Activated CD8-positive, alpha-beta memory T cell treated with anti-CD3 and anti-CD28 coated beads for 48 hours (primary cell): ENCODE data around the gene PAEP.
"Not testable (repeated sequence)": the region's sequence is repeated elsewhere in the genome, so short reads cannot be mapped to it uniquely, and the experiment has no call there.

ENCODE experiments used
- DNase-seq, 3 experiments: peaks; one replicate each; pipeline ENCODE4 v3.0.0-alpha.2; 2020; ENCODE audit warnings: low read depth in 2 of 3, low spot score in 2 of 3

PAEP gene

DNA sequence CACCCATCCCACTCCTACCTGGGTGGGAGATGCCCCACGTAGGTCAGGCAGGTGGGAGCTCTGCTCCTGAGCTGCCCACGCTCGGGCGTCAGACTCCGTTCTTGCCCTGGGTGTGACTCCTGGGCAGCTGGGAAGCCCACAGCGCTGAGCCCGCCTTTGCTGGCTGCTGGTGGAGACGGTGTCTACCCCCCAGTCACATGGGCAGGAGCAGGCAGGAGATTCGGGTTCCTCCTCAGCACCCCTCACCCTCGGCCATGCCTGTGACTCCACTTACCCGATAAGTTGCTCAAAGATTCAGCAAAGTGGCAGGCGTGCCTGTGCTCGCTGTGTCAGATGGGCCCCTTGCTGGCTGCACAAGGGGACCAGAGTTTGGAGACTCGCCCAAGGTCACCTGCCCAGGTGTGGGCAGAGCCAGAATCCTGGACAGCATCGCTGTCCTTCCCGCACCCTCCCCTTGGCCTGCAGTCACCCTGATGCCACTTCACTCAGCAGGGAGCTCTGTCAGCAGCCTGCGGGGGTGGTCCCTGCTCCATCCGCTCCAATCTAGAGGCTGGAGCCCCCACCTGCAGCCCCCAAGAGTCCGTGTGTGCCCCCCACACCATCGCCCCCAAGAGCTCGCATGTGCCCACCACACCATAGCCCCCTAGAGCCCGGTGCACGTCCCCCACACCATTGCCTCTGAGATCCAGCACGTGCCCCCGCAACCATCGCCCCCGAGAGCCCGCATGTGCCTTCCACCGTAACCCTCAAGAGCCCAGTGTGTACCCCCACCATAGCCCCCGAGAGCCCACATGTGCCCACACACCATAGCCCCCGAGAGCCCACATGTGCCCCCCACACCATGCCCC, 36.1 kb upstream of the PAEP start:
- DNase-seq: no peak

DNA sequence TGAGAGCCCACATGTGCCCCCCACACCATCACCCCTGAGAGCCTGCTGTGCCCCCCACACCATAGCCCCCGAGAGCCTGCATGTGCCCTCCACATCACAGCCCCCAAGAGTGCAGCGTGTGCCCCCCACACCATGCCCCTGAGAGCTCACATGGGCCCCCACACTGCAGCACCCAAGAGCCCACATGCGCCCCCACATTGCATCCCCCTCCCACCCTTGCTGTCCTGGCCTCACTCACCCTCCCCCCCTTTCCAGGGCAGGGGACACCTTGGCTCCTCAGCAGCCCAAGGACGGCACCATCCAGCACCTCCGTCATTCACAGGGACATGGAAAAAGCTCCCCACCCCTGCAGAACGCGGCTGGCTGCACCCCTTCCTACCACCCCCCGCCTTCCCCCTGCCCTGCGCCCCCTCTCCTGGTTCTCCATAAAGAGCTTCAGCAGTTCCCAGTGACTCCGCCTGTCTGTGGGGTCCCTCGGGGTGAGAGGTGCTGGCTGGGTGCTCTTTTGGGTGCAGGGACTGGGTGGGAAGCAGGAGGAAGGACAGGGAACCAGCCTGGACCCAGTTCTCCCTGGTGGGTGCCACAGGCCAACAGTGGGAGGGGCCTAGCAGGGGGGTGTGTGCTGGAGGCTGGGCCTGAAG, 35.3 kb upstream of the PAEP start:
- DNase-seq: no peak

DNA sequence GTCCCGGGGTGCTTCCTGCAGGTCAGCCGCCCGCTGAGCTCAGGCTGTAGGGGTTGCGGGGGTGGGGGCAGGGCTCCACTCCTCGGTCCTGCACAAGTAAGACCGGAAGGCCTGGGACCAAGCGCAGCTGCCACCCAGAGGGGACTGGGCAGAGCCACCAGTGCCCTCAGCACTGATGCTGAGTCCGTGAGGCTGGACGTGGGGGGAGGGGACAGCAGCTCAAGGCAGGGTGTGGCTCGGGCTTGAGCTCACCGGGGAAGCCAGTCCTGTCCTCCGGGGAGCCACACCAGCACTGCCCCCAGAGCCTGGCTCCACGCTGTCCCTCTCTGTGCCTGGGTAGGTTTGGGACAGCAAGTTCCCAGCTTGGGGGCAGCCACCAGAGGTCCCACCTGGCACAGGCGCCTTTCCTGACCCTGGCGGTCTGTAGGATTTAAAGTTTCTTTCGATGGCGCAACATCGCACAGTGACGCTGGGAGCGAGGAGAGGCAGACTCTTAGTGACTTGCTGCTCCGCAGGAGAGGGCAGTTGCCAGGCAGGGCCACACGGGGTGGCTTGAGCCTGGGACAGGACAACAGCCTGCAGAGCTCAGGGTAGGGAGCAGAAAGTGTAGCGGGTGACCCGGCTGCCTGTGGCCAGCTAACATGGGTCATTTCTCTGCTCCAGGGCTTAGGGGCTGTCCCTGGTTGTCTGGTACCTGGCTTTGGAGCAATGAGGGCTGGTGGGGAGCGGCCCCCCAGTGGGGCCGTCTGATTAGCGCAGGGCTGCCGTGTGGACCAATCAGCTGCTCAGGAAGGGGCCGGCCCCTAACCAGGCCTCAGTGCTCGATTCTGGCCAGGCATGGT, 34.6 kb upstream of the PAEP start:
- no peak for DNase-seq

DNA sequence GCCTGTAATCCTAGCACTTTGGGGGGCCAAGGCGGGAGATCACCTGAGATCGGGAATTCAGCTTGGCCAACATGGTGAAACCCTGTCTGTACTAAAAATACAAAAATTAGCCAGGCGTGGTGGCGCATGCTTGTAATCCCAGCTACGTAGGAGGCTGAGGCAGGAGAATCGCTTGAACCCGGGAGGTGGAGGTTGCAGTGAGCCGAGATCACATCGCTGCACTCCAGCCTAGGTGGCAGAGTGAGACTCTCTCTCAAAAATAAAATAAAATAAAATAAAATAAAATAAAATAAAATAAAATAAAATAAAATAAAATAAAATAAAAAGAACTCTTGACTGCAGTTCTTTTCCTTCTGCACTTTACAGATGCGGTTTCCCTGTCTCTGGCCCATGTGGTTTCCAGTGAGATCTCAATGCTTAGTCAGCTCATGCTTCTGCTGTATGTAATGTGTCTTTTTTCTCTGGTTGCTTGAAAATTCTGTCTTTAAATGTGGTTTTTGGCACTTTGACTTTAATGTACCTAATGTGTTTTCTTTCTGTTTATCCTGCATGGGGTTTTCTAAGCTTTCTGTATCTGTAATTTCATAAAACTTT, 32.6 kb upstream of the PAEP start:
- DNase-seq: not testable (repeated sequence)

DNA sequence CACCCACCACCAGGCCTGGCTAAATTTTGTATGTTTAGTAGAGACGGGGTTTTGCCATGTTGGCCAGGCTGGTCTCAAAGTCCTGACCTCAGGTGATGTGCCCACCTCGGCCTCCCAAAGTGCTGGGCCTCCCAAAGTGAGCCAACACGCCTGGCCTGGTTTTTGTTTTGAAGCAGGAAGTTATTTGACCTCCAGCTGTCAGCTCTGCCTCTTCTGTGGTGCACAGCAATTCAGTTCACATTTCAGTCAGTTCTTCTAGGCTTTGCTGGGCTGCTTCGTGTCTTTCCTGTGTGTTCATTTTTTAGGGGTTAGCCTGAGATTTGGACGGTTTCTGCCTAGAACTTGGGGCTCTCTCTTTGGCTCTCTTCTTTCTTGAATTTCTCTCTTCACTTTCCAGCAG, 31.4 kb upstream of the PAEP start:
- no peak for DNase-seq

DNA sequence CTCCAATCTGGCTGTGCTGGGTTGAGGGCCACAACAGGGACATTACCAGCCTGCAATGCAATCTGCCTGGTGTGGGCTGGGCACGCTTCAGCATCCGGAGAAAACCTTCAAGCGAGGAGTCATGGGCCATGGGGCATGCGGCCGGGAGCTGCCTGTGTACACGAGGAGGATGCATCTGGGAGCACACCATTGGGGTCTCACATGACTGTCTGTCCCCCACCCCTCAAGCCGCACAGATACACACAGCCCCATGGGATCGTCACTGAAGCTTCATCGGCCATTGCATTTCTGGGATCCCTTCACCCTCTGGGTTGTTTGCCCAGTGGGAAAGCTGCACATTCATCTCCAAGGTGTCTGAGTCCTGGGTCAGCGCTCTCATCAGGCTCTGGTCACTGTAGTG, 30.5 kb upstream of the PAEP start:
- DNase-seq: no peak

DNA sequence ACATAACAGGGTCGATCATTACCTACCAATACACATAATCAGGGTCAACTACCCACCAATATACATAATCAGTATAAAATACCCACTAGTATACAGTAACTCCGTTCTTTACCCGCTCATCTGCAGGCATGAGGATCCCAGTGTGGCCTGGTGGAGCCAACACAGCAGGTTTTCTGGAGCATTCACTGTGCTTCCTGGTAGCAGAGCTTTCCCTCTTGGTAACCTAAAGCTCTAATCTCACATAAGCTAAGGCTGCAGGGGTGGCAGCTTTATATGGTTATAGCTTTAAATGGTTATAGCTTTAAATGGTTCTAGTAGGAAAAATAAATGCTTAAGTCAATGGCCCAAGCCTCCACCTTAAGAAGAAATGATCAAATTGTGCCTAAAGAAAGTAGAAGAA, 28.4 kb upstream of the PAEP start:
- DNase-seq: no peak

DNA sequence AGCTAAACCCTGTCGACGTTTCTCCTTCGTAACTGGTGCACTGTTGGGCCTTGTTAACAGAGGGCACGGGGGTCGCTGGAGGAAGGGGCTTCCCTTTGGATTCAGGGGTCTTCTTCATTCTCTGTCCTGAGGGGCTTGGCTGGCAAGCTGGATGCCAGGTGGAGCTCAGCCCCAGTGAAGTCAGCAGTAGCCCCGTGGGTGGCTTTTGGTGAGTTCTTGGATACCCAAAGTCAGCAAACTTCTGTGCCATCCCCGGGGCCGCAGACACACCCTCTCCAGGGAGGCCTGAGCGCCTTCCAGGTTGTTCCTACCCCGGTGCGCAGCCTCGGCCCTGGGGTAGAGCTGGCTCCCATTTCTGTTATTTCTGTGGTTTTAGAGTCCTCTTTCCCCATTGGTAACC, 27.9 kb upstream of the PAEP start:
- no peak for DNase-seq

DNA sequence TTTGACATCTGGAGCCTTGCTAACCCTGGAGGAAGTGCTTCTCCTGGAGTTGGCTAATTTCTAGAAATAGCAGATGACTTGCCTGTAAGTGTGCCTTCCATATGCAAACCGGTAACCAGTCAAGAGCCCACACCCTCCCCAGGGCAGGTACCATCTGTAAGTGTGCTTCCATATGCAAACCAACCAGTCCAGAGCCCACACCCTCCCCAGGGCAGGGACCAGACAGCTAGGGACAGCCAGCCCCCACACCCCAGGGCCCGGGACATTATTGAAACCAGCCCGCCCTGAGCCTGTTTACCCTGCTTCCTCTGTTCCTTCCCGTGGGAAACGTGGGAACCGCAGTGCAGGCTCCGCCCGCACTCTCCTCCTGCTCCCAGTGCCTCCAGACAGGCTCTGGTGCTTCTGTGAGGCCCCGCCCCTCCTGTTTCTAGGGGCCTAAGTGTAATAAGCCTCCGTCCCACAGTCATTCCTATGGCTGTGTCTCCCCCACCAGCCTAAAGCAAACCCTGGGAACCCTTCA, 27.3 kb upstream of the PAEP start:
- not testable (repeated sequence) for DNase-seq

DNA sequence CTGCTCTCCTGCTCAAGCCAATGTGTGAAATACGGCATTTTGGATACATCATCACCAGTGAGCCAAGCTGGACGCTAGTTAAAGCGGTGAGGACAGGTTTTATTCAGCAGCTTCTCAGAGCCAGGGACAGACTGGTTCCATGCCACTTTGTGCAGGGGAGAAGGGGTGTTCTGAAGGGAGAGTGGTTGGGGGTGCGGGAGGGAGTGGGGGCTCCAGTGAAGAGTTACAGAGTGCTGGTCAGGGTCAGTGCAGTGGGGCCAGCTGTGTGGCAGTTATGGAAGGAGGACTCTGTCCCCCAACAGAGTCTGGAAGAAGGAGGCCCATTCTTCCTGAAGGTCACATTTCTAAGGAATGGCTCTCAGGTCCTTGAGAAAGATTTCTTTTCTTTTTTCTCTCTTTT, 26.7 kb upstream of the PAEP start:
- DNase-seq: not testable (repeated sequence)

DNA sequence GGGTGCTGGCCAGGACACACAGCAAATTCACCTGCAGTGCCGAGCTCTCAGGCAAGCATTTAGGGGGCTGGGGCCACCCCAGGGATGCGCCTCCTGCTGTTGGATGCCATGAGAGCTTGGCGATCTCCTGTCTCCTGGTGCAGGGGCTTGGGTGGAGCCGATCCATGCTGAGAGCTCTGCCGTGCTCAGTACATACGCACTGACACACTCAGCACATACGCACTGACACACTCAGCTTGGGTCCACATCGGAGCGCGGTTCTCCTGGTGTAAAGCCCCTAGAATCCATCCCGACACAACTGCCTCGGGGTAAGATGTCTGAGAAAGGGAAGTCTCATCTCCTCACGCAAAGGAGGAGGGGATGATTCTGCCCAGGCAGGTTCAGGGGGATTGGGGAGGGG, 25.9 kb upstream of the PAEP start:
- DNase-seq: not testable (repeated sequence)

DNA sequence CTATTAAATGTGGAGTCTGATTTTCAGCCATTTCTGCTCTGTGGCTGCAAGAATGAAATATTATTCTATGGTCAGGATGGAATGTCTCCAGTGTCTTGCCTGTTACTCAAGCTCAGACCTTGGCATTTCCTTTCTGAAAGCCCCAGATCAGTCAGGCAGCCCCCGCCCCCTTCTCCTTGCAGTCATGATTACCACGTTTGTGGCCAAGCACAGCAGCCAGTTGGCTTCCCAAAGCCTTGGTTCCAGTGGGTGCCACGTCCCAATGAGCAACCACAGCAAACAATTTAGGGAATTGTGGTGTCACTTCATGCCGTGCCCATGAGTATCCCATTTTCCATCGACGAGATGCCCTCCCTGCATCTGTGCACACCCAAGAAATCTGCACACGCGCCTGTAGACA, 25.3 kb upstream of the PAEP start:
- no peak for DNase-seq

DNA sequence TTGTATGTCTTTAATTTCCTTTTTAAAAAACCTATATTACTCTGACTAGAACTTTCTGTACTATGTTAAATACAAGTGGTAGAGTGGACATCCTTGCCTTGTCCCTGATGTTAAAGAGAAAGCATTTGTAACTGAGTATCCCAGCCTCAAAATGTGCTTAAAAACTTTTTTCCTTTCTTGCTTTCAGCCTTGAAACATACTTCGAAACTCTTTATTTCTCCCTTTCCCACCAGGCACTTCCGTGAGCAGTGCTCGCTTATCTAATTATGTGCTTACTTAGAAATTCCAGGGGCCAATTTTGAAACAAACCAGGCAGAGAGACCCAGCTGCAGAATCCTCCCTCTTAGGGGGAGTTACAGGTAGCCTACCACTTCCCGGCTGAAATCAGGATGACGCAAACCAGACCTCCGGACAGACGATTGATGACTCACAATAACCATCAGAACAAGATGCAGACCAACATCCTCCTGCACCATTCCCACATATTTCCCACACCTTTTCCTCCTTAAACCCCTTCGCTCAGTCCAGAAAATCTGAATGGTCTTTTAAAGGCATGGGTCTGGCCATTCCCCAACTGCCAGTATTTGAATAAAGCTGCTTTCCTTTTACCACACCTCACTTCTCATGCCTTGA, 18.2 kb upstream of the PAEP start:
- DNase-seq: not testable (repeated sequence)

DNA sequence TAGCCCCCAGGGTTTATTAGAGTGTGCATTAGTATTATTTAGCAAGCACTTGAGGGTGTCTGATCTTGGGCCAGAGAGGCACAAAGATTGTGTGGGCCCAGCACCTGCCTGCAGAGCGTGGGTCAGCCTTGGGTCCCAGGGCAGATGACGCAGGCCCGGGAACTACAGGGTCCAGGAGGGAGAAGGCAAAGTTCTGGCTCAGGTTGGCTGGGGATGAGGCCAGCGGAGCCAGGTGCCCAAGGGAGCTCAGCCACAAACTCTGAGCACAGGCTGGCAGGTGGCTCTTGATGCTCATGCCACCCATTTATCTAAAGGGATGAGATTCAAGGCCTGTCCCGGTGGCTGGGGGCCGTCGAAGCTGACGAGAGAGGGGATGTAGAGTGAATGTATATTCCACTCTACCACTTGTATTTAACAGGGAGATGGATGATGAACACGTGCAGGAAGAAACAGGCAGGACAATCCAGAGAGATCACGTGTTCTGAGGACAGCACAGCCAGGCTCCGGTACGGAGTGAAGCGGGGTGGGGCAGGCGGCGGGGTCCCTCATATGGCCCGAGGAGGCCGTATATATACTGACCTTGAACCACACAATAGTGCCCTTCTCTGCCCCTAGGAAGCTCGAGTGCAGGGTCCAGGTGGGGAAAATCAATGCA, 16.4 kb upstream of the PAEP start:
- no peak for DNase-seq

DNA sequence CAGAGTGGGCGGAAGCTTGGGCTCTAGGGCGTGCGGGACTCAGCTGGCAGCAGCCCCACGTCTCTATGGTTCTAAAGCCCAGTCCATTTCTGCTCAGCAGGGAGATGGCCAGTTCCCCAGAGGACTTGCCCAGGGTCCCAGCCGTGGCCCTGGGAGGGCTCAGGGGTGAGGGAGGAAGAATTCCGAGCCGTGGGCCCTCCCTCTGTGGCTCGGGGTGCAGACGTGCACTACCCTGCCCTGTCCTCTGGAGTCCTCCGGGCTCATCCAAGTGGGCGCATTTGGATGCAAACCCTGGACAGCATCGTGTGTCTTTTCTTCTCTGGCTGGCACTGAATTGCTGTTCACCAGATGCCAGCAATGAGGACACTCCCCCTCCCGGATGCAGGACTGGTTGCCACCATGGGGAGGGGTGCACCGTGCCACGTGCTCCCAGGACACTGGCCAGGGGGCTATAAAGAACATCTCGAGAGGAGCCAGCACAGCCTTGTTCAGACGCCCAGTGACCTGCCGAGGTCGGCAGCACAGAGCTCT, 15.8 kb upstream of the PAEP start, which contains the start of gene OBP2A:
Gene OBP2A (plus strand): TSS at position 481 of the 531 bp plus-strand sequence. CDS start 55 bp downstream, outside the sequence.
- DNase-seq: not testable (repeated sequence)

DNA sequence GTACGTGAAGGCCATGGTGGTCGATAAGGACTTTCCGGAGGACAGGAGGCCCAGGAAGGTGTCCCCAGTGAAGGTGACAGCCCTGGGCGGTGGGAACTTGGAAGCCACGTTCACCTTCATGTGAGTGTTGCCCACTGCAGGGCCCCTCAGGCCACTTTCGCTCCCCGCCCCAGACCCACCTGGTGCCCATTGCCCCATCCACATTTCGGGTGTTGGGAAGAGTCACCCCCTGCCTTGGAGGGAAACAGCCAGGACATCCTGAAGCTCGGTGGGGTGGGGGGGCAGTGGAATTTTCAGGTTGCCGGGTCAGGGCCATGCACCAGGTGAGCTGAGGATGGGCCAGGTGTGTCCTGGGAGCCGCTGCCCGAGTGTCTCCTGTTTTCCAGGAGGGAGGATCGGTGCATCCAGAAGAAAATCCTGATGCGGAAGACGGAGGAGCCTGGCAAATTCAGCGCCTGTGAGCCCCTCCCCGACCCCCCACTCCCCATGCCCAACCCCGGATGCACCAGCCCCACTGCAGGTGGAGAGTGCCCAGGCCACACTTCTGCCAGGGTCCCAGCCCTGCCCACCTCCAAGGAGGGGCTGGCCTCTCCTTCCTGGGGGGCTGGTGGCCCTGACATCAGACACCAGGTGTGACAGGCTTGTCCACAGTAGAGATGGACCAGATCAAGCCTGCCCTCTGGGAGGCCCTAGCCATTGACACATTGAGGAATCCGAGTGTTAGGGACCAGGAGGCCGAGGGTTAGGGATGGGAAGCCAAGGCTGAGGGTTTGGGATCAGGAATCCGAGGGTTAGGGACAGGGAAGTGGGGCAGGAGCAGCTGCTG, 14.6 kb upstream of the PAEP start:
- DNase-seq: not testable (repeated sequence)

DNA sequence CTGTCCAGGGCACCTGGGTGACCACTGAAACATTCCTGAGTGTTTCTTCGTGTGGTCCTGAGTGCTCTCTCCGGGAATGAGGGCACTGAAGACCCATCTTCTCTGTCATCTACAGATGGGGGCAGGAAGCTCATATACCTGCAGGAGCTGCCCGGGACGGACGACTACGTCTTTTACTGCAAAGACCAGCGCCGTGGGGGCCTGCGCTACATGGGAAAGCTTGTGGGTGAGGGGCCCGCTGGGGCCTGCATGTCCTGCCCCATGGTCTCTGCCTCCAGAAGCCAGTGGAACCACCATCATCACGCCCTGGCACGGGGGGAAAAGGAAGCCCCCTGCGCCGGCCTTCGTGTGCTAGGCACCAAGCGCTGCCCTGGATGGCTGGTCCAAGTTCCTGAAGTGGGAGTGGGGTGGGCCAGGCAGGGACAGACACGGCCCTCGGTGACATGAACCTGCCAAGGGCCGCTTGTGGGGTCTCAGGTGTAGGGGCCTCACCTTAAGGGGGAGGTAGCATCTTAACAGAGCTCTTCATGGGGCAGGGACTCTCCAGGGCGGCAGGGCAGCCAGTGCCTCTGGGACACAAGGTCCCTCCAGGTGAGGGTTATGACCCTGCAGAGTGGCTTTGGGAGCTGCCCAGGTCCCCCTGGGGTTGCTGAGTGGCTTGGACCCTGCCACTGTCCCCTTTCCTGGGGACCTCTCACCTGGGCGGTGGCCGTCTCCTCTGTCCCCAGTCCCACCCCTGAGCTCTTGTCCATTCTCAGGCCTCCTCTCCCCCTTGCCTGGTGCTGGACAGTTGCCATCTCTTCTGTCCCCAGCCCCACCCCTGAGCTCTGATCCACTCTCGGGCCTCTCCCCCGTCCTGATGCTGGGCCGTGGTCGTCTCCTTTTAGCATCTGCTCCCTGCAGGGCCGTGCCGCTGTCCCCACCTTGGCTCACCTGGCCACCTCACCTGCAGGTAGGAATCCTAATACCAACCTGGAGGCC, 13.5 kb upstream of the PAEP start:
- no peak for DNase-seq
